Skeletal muscle tissue (tissue), 4 donors: ENCODE results near the gene CPTP. TPM values are rescaled to one million over a fixed set of nuclear protein-coding genes. Genes with fewer than 3 reads are reported as not detected.

Experiments used
- H3K27ac ChIP-seq: one replicate; pipeline ENCODE4 v1.7.0; 2013; ENCODE audit warnings: mild to moderate bottlenecking, low read depth, low read length, inconsistent platforms
- H3K27me3 ChIP-seq, 3 donors: one replicate each; pipeline ENCODE4 v1.7.0; 2013; ENCODE audit warnings: low read length in 3 of 3; ENCODE audit not compliant: control insufficient read depth in 3 of 3, insufficient read depth in 3 of 3
- H3K36me3 ChIP-seq, 3 donors: one replicate each; pipeline ENCODE4 v1.7.0; 2013; ENCODE audit warnings: low read length in 3 of 3; ENCODE audit not compliant: control insufficient read depth in 3 of 3, insufficient read depth in 3 of 3
- H3K4me1 ChIP-seq, 3 donors: one replicate each; pipeline ENCODE4 v1.7.0; 2013; ENCODE audit warnings: low read length in 3 of 3, mild to moderate bottlenecking in 3 of 3; ENCODE audit not compliant: control insufficient read depth in 3 of 3, insufficient read depth in 3 of 3
- H3K4me3 ChIP-seq, 3 donors: one replicate each; pipeline ENCODE4 v1.7.0; 2013; ENCODE audit warnings: low read length in 3 of 3
- H3K9ac ChIP-seq, 3 donors: one replicate each; pipeline ENCODE4 v1.7.0; 2013; ENCODE audit warnings: low read length in 3 of 3, mild to moderate bottlenecking in 3 of 3, moderate library complexity in 2 of 3, low read depth in 1 of 3
- H3K9me3 ChIP-seq, 3 donors: one replicate each; pipeline ENCODE4 v1.7.0; 2013; ENCODE audit warnings: low read length in 3 of 3; ENCODE audit not compliant: control insufficient read depth in 3 of 3
- total RNA-seq: library from RNA; depleted of rRNA; stranded (reverse); fragments of >200 nt; gene quantifications from one replicate; pipeline ENCODE4 v1.2.3, GENCODE V29; 2014
- donor health status: Osteomylitis.

The CPTP gene
- total RNA-seq, 1 donor from 2014 or later = 8.4 TPM

DNA sequence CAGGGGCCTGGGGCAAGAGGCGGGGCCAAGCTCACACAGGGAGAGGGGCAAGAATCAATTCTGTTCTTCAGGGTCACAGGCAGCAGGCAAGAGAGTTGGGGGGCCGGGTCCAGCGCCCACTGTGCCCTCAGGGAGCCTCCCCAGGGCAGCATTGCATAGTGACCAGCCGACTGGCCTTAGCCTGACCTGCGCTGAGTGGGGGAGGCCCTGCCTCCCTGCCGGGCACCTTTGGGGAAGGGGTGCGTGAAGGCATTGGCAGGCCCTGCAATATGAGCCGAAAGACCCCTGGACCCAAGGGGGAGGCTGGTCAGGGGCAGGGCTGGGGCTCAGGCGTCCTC is 32.2 kb upstream of the CPTP start:
- Histone ChIP-seq H3K27me3 (peaks cover 4 to 8% (median 4%) of the 10 kb centered on the region in 3 donors), H3K4me1 (peaks cover 4 to 11% (median 6%) of the 10 kb centered on the region in 3 donors), H3K9ac (no peak overlapping the region), H3K27ac (no peak overlapping the region), H3K4me3 (no peak overlapping the region), H3K9me3 (no peaks in the 10 kb centered on the region), H3K36me3 (peaks cover 5 to 14% (median 8%) of the 10 kb centered on the region in 3 donors)

DNA sequence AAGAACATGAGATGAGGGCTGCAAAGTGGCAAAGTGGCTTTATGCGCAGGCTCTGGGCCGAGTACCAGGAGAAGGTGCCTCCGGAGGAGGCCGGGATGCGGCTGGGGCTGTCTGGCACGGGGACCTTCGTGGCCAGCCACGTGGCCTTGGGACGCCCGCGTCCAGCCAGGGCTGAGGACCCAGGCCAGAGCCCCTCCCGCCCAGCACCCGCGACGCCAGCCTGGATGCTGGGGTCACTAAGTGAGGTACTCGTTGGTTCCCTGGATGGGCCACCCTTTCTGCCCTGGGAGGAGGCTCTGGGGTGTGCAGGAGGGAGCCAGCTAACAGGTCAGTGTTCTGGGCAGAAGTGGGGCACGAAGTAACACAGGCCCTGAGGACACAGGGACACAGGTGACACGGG is 31.8 kb upstream of the CPTP start:
- no peak overlapping the region for H3K4me3 ChIP-seq
- peaks cover 4 to 11% (median 6%) of the 10 kb centered on the region in 3 donors for H3K4me1 ChIP-seq
- no peak overlapping the region for H3K27ac ChIP-seq
- H3K9me3 ChIP-seq = no peaks in the 10 kb centered on the region
- peaks cover 0 to 4% (median 0%) of the 10 kb centered on the region in 3 donors for H3K27me3 ChIP-seq
- H3K36me3 ChIP-seq = peaks cover 8 to 17% (median 8%) of the 10 kb centered on the region in 3 donors
- H3K9ac ChIP-seq = no peak overlapping the region

DNA sequence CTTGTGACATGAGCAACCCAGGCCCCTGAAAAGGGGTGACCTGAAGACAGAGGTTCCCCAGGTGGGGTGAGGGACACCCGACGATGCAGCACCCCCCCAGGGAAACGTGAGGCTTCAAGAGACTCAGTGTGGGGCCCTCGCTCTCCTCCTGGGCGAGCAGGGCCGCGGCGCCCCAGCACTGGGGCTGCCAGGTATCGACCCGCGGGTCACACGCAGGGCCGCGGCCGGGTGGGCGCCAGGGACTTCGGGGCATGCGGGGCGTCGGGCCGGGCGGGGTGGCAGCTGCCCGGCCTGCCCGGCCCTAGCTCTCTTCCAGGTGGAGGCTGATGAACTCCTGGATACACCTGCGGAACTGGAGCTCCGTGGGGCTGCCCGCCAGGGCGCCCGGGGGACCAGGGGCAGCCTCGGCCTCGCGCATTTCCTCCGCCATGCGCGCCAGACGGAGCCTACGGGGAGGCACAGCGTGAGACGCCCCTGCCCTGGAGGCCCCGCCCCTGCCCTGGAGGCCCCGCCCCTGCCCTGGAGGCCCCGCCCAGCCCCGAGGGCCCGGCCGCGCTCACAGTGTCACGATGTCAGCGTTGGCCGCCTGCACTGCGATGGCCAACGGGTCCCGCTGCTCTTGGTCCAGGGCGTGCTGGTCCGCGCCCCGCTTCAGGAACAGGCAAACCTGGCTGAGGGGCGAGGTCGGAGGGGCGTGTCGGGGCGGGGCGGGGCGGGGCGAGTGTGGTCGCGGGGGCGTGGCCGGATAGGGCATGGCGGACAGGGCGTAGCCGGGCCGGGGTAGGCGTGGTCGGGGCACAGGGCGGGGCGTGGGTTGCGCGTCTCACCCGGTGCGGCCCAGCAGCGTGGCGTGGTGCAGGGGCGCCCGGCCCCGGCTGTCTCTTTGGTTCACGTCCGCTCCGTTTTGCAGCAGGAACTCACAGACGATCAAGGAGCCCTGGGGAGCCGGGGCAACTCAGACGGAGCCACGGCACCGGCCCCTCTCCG is 31.0 kb upstream of the CPTP start:
- Histone ChIP-seq H3K4me3 (no peak overlapping the region), H3K4me1 (peaks cover 4 to 11% (median 6%) of the 10 kb centered on the region in 3 donors), H3K9ac (no peak overlapping the region), H3K27me3 (peaks cover 0 to 4% (median 0%) of the 10 kb centered on the region in 3 donors), H3K36me3 (peaks cover 8 to 18% (median 8%) of the 10 kb centered on the region in 3 donors), H3K27ac (no peak overlapping the region), H3K9me3 (no peaks in the 10 kb centered on the region)

- Histone ChIP-seq H3K4me3 (no peak overlapping the region), H3K4me1 (peaks cover 4 to 11% (median 6%) of the 10 kb centered on the region in 3 donors), H3K36me3 (peaks cover 8 to 18% (median 8%) of the 10 kb centered on the region in 3 donors)
These were observed 30.2 kb upstream of the CPTP start for GRCh38 chr1:1294250-1294890.

GRCh38 chr1:1295154-1295923 is 29.3 kb upstream of the CPTP start:
- no peak overlapping the region for H3K4me3 ChIP-seq
- H3K27me3 ChIP-seq = peaks cover 0 to 3% (median 0%) of the 10 kb centered on the region in 3 donors
- H3K4me1 ChIP-seq = peaks cover 4 to 11% (median 6%) of the 10 kb centered on the region in 3 donors
- no peak overlapping the region for H3K27ac ChIP-seq
- H3K9ac ChIP-seq = no peak overlapping the region
- H3K9me3 ChIP-seq = no peaks in the 10 kb centered on the region
- peaks cover 8 to 18% (median 8%) of the 10 kb centered on the region in 3 donors for H3K36me3 ChIP-seq

More at GRCh38 chr1:1294250-1294890, 30.2 kb upstream of the CPTP start:
- H3K9ac ChIP-seq = no peak overlapping the region
- H3K27me3 ChIP-seq = peaks cover 0 to 4% (median 0%) of the 10 kb centered on the region in 3 donors
- no peak overlapping the region for H3K27ac ChIP-seq
- H3K9me3 ChIP-seq = no peaks in the 10 kb centered on the region

- H3K4me3 ChIP-seq = no peak overlapping the region
- H3K27ac ChIP-seq = no peak overlapping the region
- no peaks in the 10 kb centered on the region for H3K27me3 ChIP-seq
- H3K4me1 ChIP-seq = peaks cover under 1 to 7% (median 4%) of the 10 kb centered on the region in 3 donors
- H3K9me3 ChIP-seq = no peaks in the 10 kb centered on the region
- no peak overlapping the region for H3K9ac ChIP-seq
- peaks cover 8 to 18% (median 8%) of the 10 kb centered on the region in 3 donors for H3K36me3 ChIP-seq
These were observed 28.2 kb upstream of the CPTP start for GRCh38 chr1:1296070-1297061.

DNA sequence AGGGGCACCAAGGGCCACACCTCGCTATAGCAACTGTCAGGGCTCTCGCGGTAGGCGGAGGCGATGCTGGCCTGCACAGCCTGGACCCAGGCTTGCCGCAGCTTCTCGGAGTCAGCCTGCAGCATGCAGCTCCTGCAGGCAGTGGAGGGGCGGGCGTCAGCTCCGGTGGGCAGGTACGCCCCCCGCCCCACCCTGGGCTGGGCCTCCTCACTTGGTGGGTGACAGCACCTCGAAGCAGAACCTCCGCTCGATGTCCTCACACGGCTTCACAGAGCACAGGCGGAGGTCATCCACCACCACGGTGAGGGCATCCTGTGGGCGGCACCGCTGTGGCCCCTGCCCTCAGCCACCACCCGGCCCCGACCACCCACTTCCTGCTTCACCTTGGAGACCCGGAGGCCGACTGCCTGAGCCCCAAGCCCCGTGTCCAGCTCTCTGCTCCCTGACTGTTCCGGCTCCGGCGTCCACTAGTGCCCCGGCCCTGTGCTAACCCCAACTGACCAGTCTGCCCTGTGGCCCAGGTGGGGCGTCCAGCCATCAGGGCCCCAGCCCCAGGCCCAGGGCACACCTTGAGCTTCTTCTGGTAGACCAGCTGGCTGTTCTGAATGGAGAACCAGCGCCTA is 26.7 kb upstream of the CPTP start:
- H3K9ac ChIP-seq = no peak overlapping the region
- H3K36me3 ChIP-seq = peaks cover 8 to 18% (median 8%) of the 10 kb centered on the region in 3 donors
- no peaks in the 10 kb centered on the region for H3K27me3 ChIP-seq

DNA sequence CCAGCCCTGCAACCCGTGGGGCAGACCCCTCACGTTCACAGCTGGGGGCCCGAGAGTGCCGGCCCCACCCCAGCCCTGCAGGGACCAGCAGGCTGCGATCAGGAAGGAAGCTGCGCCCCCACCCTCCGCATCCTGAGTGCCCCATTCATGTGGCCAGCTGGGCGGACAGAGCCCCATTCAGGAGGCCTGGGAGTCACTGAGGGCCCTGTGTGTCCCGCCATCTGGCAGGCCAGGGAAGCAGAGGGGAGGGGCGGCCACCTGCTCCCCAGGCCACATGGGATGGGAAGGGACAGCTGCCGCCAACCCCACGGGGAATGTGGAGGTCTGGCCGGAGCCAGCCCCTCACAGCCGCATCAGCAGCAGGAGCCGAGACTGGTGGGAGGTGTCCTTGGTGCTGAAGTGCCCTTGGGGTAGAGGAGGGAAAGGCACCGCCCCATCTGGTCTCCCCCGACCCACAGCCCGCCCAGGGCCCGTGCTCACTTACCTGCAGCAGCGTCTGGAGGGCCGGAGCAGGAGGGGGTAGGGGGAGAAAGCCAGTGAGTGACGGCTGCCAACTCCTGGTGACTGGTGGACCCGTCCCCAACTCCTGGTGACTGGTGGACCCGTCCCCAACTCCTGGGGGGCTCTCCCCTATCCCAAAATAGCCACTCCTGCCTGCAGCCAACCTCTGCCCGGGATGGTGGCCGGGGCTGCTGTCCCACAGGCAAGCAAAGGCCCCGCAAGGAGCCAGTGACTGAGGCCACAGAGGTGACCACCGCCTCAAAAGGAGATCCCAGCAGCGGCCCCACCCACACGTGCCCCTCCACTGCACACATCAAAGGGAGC is 25.5 kb upstream of the CPTP start:
- Histone ChIP-seq H3K9me3 (no peaks in the 10 kb centered on the region), H3K9ac (no peak overlapping the region), H3K4me3 (no peak overlapping the region), H3K27ac (no peak overlapping the region), H3K4me1 (peaks cover 0 to 4% (median 4%) of the 10 kb centered on the region in 3 donors), H3K36me3 (peaks cover 8 to 18% (median 8%) of the 10 kb centered on the region in 3 donors), H3K27me3 (no peaks in the 10 kb centered on the region)

More for the DNA sequence above, 26.7 kb upstream of the CPTP start:
- Histone ChIP-seq H3K4me1 (no peaks in the 10 kb centered on the region), H3K9me3 (no peaks in the 10 kb centered on the region), H3K4me3 (no peak overlapping the region), H3K27ac (no peak overlapping the region)
